ENCODE measurements around the gene DERA.

DERA gene

GRCh38 chr12:16016748-16017147 lies 105.6 kb downstream of the DERA start:
- H3K4me3 ChIP-seq (ENCODE audit: low read depth, low read length): no peak overlapping the region
- ChIA-PET CTCF (interaction anchor here (0.7 kb wide), 1 partner anchor 8 kb away, joined by 3 read pairs; no protein-coding TSS in a partner anchor), POLR2A (no interaction called here)
- no peak for TF ChIP-seq CTCF (IDR thresholded peaks at IDR 0.05; ENCODE audit: insufficient read depth, low read length, missing control alignments)
- no peak for DNase-seq (ENCODE audit: low read depth, low spot score)

- ChIA-PET POLR2A (no interaction called here), CTCF (no interaction called here)
- no peak for TF ChIP-seq CTCF (IDR thresholded peaks at IDR 0.05; ENCODE audit: insufficient read depth, low read length, missing control alignments)
- DNase-seq (ENCODE audit: low read depth, low spot score): no peak
- no peak overlapping the region for H3K4me3 ChIP-seq (ENCODE audit: low read depth, low read length)
These were observed 107.2 kb downstream of the DERA start for GRCh38 chr12:16018306-16018705.

GRCh38 chr12:16019136-16019535 lies 108.0 kb downstream of the DERA start:
- CTCF ChIA-PET: interaction anchor here (0.6 to 1.4 kb wide), 2 partner anchors 24 to 37 kb away, joined by 3 to 4 read pairs; no protein-coding TSS in a partner anchor
- no peak for DNase-seq (ENCODE audit: low read depth, low spot score)
- TF ChIP-seq CTCF (IDR thresholded peaks at IDR 0.05; ENCODE audit: insufficient read depth, low read length, missing control alignments): no peak
- POLR2A ChIA-PET: no interaction called here
- H3K4me3 ChIP-seq (ENCODE audit: low read depth, low read length): no peak overlapping the region

- ChIA-PET CTCF (interaction anchor here (1.4 kb wide), 1 partner anchor 38 kb away, joined by 4 read pairs; no protein-coding TSS in a partner anchor), POLR2A (no interaction called here)
- no peak for TF ChIP-seq CTCF (IDR thresholded peaks at IDR 0.05; ENCODE audit: insufficient read depth, low read length, missing control alignments)
- no peak overlapping the region for H3K4me3 ChIP-seq (ENCODE audit: low read depth, low read length)
- DNase-seq (ENCODE audit: low read depth, low spot score): no peak
These were observed 108.9 kb downstream of the DERA start for GRCh38 chr12:16020031-16020430.

GRCh38 chr12:16021026-16021425 lies 109.9 kb downstream of the DERA start:
- POLR2A ChIA-PET: no interaction called here
- TF ChIP-seq CTCF (IDR thresholded peaks at IDR 0.05; ENCODE audit: insufficient read depth, low read length, missing control alignments): no peak
- no peak overlapping the region for H3K4me3 ChIP-seq (ENCODE audit: low read depth, low read length)
- CTCF ChIA-PET: no interaction called here
- DNase-seq (ENCODE audit: low read depth, low spot score): no peak

GRCh38 chr12:16021676-16022075 lies 110.5 kb downstream of the DERA start:
- TF ChIP-seq CTCF (IDR thresholded peaks at IDR 0.05; ENCODE audit: insufficient read depth, low read length, missing control alignments): no peak
- no peak for DNase-seq (ENCODE audit: low read depth, low spot score)
- ChIA-PET CTCF (no interaction called here), POLR2A (no interaction called here)
- no peak overlapping the region for H3K4me3 ChIP-seq (ENCODE audit: low read depth, low read length)

Data from AG04449 (cell line).